HEK293T (cell line): ENCODE data around the gene EXOC6B.

Experiments used
- CTCF ChIA-PET: fragments of 350-600 bp; formaldehyde crosslinking; extraction: SDS; loops from one replicate; lab custom pipeline; 2021; ENCODE audit warnings: antibody characterized with exemption, inconsistent platforms; lab: Yijun Ruan, JAX
- POLR2A ChIA-PET: fragments of 350-600 bp; formaldehyde crosslinking; extraction: SDS; loops from one replicate; lab custom pipeline; 2020; ENCODE audit warnings: antibody characterized with exemption, inconsistent platforms; lab: Yijun Ruan, JAX
- DNase-seq: peaks from one replicate; pipeline ENCODE4 v3.0.0; 2012; ENCODE audit warnings: mixed read lengths; ENCODE audit errors: extremely low spot score
- ARNT ChIP-seq: fragments of 450-650 bp; IDR thresholded peaks from 2 replicates; pipeline ENCODE4 v1.6.1; 2017; ENCODE audit warnings: mild to moderate bottlenecking
- BHLHE40 ChIP-seq: fragments of 450-650 bp; IDR thresholded peaks from 2 replicates; pipeline ENCODE4 v1.6.1; 2016; ENCODE audit warnings: mild to moderate bottlenecking, moderate library complexity, borderline replicate concordance
- CTBP1 ChIP-seq: fragments of 450-650 bp; IDR thresholded peaks from 2 replicates; pipeline ENCODE4 v1.6.1; 2016; ENCODE audit warnings: borderline replicate concordance
- ELF4 ChIP-seq: fragments of 450-650 bp; IDR thresholded peaks from 2 replicates; pipeline ENCODE4 v1.6.1; 2017; ENCODE audit warnings: antibody characterized with exemption
- FOXA1 ChIP-seq: fragments of 450-650 bp; IDR thresholded peaks from 2 replicates; pipeline ENCODE4 v1.6.1; 2016; ENCODE audit warnings: mild to moderate bottlenecking
- FOXK2 ChIP-seq: fragments of 450-650 bp; IDR thresholded peaks from 2 replicates; pipeline ENCODE4 v1.6.1; 2016; ENCODE audit warnings: mild to moderate bottlenecking
- FOXM1 ChIP-seq: fragments of 450-650 bp; IDR thresholded peaks from 2 replicates; pipeline ENCODE4 v1.6.1; 2017; ENCODE audit warnings: mild to moderate bottlenecking, borderline replicate concordance
- HDGF ChIP-seq: fragments of 450-650 bp; IDR thresholded peaks from 2 replicates; pipeline ENCODE4 v1.6.1; 2017; ENCODE audit warnings: antibody characterized with exemption, borderline replicate concordance
- L3MBTL2 ChIP-seq: fragments of 450-650 bp; conservative IDR thresholded peaks from 2 replicates; pipeline ENCODE4 v1.6.1; 2016; ENCODE audit warnings: mild to moderate bottlenecking
- LEF1 ChIP-seq: fragments of 450-650 bp; IDR thresholded peaks from 2 replicates; pipeline ENCODE4 v1.6.1; 2017; ENCODE audit warnings: mild to moderate bottlenecking, borderline replicate concordance
- NFRKB ChIP-seq: fragments of 450-650 bp; IDR thresholded peaks from 2 replicates; pipeline ENCODE4 v1.6.1; 2016; ENCODE audit warnings: mild to moderate bottlenecking, moderate library complexity
- PKNOX1 ChIP-seq: fragments of 450-650 bp; IDR thresholded peaks from 2 replicates; pipeline ENCODE4 v1.6.1; 2016
- SP1 ChIP-seq: fragments of 450-650 bp; IDR thresholded peaks from 2 replicates; pipeline ENCODE4 v1.6.1; 2017
- SUZ12 ChIP-seq: fragments of 450-650 bp; IDR thresholded peaks from 2 replicates; pipeline ENCODE4 v1.6.1; 2016; ENCODE audit warnings: mild to moderate bottlenecking
- TARDBP ChIP-seq: fragments of 450-650 bp; IDR thresholded peaks from 2 replicates; pipeline ENCODE4 v1.6.1; 2016
- ZNF384 ChIP-seq: fragments of 450-650 bp; IDR thresholded peaks from 2 replicates; pipeline ENCODE4 v1.6.1; 2016

The EXOC6B gene

GRCh38 chr2:72819501-72819900 lies 6.3 kb downstream of the EXOC6B start:
- DNase-seq: no peak
- CTCF ChIA-PET: no interaction called here
- TF ChIP-seq FOXA1 (no peak), FOXM1 (no peak), ZNF384 (no peak)

GRCh38 chr2:72815655-72816278 lies 10.1 kb downstream of the EXOC6B start:
- TF ChIP-seq BHLHE40 (no peak), ELF4 (no peak), PKNOX1 (no peak), ARNT (no peak), NFRKB (no peak), SUZ12 (no peak), ZNF384 (no peak)
- DNase-seq: no peak
- ChIA-PET POLR2A (no interaction called here), CTCF (interaction anchor here (0.9 kb wide), 1 partner anchor 49 kb away, joined by 4 read pairs; no protein-coding TSS in a partner anchor)

More at GRCh38 chr2:72819501-72819900, 6.3 kb downstream of the EXOC6B start:
- POLR2A ChIA-PET: no interaction called here

- ChIA-PET POLR2A (no interaction called here), CTCF (no interaction called here)
- no peak for DNase-seq
- TF ChIP-seq BHLHE40 (no peak), HDGF (no peak), PKNOX1 (no peak), ARNT (no peak), ZNF384 (no peak), TARDBP (no peak), FOXK2 (no peak), NFRKB (no peak), ELF4 (no peak), L3MBTL2 (no peak), FOXM1 (no peak), FOXA1 (no peak), SP1 (no peak), LEF1 (no peak)
Measured at GRCh38 chr2:72813841-72814240, 12.0 kb downstream of the EXOC6B start.

GRCh38 chr2:72810165-72810564 lies 15.7 kb downstream of the EXOC6B start:
- no peak for DNase-seq
- TF ChIP-seq PKNOX1 (no peak), FOXM1 (no peak), L3MBTL2 (no peak), TARDBP (no peak), BHLHE40 (no peak), ARNT (no peak), FOXK2 (no peak)
- ChIA-PET POLR2A (no interaction called here), CTCF (no interaction called here)

- TF ChIP-seq ARNT: no peak
- no peak for TF ChIP-seq SP1
- TF ChIP-seq ZNF384: no peak
- TF ChIP-seq FOXA1: no peak
- TF ChIP-seq ELF4: no peak
- TF ChIP-seq CTBP1: no peak
- no peak for TF ChIP-seq PKNOX1
- no peak for TF ChIP-seq FOXM1
- TF ChIP-seq NFRKB: no peak
- TF ChIP-seq HDGF: no peak
- ChIA-PET CTCF (no interaction called here), POLR2A (no interaction called here)
- DNase-seq: no peak
Measured at GRCh38 chr2:72809095-72809494, 16.7 kb downstream of the EXOC6B start.

GRCh38 chr2:72806280-72806945 lies 19.4 kb downstream of the EXOC6B start:
- DNase-seq: no peak
- POLR2A ChIA-PET: no interaction called here
- CTCF ChIA-PET: interaction anchor here (0.7 kb wide), 1 partner anchor 60 kb away, joined by 3 read pairs; no protein-coding TSS in a partner anchor
- TF ChIP-seq BHLHE40 (no peak), L3MBTL2 (no peak), ELF4 (no peak)
